NT2/D1 (cell line): ENCODE data around the gene ATP1A1.

Experiments used
- SUZ12 ChIP-seq: IDR thresholded peaks from 2 replicates; pipeline ENCODE4 v1.6.1; 2011; ENCODE audit not compliant: insufficient read length, insufficient read depth; ENCODE audit errors: extremely low read depth
- YY1 ChIP-seq: IDR thresholded peaks from 2 replicates; pipeline ENCODE4 v1.6.1; 2011; ENCODE audit not compliant: insufficient read length, insufficient read depth
- ZNF274 ChIP-seq: IDR thresholded peaks from 2 replicates; pipeline ENCODE4 v1.6.1; 2011; ENCODE audit warnings: mild to moderate bottlenecking, low read depth, low read length

DNA sequence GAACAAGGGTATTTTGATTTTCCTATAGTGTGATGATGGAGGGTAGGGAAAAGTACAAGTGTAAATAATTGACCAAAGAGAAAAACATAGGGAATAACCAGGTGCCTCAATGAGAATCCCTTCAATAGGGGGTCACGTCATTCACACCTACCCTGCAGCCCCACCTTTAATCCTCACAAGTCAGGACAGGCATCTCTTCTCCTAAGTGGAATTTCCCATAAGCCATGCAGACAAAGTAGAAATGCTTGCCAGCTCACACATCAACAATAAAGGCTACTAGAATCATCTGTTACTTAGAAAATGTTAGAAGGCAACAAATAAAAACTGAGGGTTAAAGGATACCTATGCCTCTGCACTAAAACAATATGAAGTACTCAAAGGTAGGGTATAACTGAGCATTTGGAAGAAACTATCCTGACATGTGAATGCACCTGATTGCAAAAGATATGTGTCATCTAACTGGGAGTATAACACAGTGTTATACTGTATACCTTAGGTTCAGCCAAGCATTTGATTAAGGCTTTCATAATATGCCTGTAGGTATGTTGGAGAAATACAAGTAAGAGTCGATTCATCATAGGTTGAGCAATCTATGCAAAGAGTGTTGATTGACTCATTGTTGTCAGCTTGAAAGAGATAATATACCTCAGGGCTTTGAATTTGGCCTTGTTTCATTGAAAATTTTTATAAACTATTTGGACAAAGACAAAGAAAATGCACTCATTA, 32.4 kb upstream of the ATP1A1 start:
- TF ChIP-seq SUZ12 = no peak
- TF ChIP-seq ZNF274 = no peak
- TF ChIP-seq YY1 = no peak
